Measurements from ENCODE around the gene HLTF.
"Not testable (repeated sequence)": the region's sequence is repeated elsewhere in the genome, so short reads cannot be mapped to it uniquely, and the experiment has no call there.

Gene HLTF, protein sequence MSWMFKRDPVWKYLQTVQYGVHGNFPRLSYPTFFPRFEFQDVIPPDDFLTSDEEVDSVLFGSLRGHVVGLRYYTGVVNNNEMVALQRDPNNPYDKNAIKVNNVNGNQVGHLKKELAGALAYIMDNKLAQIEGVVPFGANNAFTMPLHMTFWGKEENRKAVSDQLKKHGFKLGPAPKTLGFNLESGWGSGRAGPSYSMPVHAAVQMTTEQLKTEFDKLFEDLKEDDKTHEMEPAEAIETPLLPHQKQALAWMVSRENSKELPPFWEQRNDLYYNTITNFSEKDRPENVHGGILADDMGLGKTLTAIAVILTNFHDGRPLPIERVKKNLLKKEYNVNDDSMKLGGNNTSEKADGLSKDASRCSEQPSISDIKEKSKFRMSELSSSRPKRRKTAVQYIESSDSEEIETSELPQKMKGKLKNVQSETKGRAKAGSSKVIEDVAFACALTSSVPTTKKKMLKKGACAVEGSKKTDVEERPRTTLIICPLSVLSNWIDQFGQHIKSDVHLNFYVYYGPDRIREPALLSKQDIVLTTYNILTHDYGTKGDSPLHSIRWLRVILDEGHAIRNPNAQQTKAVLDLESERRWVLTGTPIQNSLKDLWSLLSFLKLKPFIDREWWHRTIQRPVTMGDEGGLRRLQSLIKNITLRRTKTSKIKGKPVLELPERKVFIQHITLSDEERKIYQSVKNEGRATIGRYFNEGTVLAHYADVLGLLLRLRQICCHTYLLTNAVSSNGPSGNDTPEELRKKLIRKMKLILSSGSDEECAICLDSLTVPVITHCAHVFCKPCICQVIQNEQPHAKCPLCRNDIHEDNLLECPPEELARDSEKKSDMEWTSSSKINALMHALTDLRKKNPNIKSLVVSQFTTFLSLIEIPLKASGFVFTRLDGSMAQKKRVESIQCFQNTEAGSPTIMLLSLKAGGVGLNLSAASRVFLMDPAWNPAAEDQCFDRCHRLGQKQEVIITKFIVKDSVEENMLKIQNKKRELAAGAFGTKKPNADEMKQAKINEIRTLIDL

DNA sequence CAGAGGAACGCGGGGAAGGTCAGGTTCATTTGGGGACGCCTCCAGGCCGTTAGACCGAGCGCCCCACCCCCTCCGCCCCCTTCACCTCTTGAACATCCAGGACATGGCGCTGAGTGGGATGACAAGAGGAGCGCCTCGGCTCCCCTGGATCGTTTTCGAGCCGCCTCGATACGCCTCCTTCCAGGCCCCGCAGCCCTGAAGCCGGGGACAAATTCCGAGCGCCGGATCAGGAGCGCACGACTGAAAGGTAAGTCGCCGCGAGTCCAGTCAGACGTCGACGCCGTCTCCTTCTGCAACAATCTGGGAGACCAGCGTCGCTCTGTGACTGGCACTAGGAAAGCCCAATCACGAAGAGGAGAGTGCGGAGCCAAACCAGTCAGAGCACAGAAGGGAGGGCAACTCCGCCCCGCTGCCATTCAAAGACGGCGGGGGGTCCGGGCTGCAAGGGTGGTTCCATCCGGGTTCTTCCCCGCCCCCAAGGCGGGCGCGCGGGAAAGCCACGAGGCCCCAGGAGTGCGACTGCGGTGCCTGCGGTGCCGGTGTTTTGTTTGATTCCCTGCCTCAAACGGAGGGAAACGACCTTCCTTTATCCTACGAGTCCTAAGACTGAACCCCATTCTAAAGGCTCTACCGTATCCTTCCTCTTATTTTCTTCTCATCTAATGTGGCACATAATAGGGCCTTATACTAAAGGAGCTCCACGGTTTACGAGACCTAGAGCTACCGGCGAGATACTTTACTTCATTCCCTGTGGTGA, at the start of gene HLTF:
HLTF (minus strand) TSS at position 302 of the 757 bp plus-strand sequence; CDS start at position 105, 197 bp downstream.
- peak; percentile 79 for DNase-seq

DNA sequence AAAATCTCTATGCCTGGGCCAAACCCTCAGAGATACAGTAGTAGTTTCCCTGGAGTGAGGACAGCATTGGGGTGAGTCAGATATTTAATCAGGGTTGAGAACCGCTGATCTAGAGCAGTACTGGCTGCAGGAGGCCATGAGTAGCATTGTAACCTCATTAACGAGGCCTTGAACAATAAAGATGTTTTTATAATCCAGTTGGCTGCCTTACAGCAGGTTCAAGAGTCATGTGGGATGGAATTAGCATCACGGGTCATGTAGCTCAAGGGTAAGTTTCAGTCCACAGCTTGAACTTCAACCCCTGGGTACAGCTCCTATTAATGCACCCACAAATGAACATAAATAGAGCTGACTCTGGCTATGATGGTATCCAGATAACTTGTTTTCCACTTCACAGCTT, 48.2 kb upstream of the HLTF start:
- no peak for DNase-seq

DNA sequence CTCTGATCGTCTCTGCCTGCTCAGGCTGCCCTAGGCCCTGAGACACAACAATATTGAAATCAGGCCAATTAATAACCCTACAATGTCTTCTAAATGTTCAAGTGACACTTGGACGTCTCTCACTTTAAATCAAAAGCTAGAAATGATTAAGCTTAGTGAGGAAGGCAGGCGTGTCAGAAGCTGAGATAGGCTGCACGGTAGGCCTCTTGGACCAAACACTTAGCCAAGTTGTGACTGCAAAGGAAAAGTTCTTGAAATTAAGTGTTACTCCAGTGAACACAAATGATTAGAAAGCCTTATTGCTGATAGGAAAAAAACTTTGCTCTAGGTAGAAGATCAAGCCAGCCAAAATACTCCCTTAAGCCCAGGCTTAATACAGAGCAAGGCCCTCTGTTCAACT, 45.3 kb upstream of the HLTF start:
- DNase-seq = no peak

DNA sequence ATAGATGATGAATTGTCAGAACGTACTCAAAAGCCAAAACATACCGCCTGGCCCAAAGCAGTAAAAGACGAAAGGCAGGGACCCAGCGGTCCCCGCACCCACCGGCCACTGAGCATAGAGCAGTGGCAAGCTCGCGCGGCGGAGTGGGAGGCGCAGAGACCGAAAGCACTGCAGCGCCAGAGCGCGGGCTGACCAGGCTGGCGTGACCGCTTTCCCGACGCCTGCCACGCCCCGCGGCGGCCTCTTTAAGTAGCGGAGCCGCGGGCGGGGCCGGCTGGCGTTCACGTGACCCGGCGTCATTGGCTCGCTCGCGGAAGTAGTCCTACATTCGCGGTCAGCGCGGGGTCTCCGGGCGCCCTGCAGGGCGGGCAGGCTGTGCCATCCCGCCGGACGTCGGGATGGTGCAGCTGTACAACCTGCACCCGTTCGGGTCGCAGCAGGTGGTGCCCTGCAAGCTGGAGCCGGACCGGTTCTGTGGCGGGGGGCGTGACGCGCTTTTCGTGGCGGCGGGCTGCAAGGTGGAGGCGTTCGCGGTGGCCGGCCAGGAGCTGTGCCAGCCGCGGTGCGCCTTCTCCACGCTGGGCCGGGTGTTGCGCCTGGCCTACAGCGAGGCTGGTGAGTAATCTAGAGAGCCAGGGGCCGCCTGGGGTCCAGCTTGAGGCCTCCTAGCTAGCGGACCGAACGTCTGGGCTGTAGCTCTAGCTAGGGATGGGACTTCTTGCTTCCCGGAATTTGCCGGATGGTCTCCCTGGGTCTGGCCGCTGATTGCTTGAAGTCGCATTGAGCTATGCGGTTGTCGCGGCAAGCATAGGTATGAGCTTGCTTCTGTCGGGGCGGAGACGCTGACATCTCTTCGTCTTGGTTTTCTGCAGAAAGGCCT, 43.2 kb upstream of the HLTF start, which contains the start of gene HPS3:
HPS3 (plus strand) TSS at position 313 of the 880 bp plus-strand sequence; CDS start at position 399, 86 bp downstream.
- DNase-seq = peak; percentile 92

DNA sequence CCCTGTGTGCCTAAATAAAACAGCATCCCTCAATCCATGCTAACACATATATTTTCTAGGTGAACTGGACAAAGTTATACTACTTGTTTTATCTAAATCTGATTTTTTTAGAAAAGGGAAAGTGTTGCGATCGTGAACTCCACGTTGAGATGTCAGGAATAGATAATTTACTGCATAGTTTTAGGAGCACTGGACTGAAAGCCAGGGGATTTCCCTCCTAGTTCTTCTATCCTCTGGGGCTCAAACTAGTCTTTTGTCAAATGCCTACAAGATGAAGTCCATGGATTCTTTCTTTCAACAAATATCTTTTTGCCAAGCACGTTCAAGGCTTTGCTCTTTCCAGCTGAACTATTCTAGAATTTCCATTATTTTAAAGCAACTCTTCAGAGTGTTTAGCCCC, 42.5 kb upstream of the HLTF start:
- DNase-seq = peak; percentile 10

DNA sequence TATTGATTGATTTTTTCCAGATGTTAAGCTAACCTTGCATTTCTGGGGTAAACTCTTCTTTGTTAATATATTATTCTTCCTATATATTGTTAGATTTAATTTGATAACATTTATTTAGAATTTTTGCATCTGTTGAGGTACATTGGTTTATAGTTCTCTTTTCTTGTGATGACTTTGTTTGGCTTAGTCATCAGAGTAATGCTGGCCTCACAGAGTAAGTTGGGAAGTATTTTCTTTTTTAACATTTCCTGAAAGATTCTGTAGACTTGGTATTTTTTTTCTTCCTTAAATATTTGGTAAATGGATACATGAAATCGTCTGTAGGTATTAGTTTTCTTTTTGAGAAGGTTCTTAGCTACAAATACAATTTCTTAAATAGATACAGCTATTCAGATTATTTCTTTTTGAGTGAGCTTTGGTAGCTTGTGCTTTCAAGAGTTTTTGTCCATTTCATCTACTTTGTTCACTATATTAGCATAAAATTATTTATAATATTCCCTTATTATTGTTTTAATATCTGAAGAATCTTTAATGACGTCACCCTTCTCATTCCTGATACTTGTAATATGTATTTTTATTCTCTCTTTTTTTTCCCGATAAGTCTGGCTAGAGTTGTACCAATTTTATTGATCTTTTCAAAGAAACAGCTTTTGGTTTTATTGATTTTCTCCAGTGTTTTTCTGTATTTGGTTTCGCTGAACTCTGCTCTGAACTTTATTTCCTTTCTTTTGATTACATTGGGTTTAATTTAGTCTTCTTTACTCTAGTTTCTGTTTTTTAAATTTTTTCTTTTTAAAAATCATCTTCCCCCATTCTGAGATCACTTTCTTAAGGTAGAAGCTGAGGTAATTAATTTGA, 36.6 kb upstream of the HLTF start:
- DNase-seq = no peak

DNA sequence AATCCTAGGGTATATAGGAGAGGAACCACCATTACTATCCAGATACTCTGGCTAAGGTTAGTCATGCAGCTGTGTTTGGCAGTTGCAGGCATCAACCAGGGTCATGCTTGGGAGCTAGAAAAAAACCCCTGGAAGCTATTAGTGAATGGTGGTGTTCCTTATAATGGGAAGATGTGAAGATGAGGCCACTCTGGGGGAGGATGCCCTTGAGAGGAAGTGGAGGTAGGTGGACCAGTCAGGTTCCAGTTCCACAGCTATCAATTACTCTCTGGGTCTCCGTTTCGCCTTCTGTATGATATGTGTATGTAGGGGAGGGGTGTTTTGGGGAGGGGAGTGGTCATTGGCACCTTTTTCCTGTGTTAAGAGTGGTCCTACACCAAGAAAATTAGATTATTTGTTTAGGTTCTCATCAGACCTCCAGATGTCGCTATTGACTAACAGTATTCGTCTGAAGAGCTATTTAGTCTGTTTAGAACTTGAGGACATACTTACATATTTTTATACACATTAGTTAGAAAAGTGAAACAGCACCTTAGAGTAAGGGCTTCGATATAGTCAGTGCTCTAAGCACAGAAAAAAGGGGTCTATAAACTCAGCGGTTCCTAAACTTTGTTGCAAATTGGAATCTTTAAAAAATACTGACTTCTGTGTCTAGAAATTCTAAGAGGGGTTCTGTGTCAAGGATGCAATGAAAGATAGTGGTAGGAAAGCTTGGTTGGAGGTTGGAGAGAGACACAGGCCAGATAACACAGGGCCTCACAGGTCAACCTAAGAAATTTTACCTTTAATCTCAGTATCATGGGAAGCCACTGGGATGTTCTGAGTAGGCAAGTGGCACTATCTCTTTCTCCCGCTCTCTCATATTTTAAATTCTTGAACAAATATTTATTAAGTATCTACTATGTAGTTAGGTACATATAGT, 34.0 kb upstream of the HLTF start:
- DNase-seq = peak; percentile 52

DNA sequence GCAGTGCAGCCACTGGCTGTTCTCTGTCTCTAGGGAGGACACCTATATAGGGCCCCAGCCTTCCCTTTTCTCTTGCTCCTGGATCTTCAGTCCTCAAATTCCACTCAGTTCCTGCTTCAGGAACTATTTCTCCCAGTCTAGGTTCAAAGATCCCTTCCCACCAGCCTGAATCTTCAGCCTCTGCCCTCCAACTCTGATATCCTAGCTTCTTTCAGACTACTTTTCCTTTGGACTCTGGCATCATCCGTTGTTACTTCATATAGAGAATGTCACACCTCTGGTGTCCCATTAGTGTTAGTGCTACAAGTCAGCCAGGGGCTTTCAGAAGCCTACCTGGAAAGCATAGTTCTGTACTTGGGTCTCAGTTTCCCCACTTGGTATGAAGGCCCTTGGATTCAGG, 33.1 kb upstream of the HLTF start:
- DNase-seq = no peak

DNA sequence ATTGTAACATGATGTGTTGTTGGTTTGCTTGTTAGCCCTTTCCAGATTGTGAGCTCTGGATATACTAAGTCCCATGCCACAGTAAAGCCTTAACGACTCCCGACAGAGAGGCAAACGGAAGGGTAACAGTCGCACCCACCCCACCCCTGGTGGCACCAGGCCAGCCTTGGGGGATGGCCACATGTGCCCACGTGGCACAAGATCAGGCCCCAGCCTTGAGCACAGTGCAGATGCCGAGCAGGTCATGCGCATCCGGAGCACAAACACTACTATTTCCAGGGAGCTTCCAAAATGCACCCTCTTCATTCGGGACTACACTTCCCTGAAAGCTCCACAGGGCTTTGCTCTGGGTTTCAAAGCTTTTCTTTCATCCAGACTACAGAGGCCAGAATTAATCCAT, 32.4 kb upstream of the HLTF start:
- DNase-seq = no peak

DNA sequence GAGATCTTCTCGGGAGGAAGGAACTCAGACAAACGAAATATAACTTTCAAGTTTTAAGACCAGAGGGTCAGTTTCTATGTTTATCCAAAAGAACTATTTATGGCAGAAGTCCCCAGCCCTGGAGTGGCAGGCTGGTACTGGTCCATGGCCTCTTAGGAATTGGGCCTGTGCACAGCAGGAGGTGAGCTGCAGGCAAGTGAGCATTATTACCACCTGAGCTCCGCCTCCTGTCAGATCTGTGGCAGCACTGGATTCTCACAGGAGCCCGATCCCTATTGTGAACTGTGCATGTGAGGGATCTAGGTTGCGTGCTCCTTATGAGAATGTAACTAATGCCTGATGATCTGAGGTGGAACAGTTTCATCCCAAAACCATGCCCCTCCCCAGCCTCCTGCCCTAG, 28.8 kb upstream of the HLTF start:
- DNase-seq = no peak

DNA sequence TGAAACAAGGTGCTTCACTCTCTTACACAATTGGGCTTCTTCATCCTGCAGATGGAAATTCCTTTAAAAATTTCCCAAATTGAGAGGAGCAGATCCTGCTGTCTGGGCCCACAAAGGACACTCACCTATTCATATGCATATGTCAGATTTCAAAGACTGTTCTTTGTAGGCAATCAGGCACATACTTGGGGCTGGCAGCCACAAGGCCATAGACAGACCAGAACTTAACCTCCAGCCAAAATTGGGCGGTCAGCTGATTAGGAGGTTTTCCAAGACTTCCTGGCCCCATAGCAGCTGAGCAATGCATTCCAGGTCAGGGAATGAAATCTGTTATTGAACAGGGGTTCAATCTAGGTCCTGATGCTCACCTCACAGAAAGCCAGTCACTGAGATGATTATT, 28.1 kb upstream of the HLTF start:
- no peak for DNase-seq

DNA sequence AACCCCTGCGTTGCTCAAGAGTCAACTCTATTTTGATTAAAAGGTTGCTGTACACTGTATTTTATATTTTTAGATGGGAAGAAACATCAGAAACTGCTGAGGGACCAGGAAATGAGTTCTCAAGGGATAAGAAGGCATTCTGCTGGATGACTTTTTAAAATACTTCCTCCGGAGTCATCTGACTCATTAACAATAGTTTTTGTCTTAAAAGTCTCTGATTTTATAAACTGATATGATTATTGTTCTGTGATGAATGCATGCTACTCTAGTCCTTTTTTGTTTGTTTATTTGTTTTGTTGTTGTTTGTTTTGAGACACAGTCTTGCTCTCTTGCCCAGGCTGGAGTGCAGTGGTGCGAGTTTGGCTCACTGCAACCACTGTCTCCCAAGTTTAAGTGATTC, 18.2 kb upstream of the HLTF start:
- no peak for DNase-seq

DNA sequence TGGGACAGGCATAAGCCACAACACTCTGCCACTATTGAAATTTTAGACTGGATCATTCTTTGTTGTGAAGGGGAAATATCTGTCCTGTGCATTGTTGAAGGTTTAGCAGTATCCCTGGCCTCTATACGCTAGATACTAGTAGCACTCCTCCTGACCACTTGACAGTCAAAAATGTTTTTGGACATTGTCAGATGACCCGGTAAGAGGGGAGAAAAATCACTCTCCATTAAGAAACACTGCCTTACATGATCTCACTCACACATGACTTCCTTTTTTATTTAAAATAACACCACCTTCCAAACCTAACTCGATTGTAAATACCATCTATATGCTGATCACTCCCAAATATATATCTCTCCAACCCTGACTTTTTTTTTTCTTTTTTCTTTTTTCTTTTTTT, 15.3 kb upstream of the HLTF start:
- no peak for DNase-seq

DNA sequence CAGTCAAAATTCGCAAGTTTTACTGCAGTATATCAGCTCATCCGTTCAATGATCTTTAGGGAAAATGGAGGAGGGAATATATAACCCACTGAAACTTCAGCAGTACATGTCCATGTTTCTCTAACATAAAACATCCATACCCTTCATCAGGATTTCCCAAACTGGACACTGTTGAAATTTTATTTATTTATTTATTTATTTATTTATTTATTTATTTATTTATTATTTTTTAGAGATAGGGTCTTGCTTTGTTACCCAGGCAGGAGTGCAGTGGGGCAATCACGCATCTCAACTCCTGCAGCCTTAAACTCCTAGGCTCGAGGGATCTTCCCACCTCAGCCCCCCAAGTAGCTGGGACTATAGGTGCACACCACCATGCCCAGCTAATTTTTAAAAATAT, 14.8 kb upstream of the HLTF start:
- DNase-seq = no peak

DNA sequence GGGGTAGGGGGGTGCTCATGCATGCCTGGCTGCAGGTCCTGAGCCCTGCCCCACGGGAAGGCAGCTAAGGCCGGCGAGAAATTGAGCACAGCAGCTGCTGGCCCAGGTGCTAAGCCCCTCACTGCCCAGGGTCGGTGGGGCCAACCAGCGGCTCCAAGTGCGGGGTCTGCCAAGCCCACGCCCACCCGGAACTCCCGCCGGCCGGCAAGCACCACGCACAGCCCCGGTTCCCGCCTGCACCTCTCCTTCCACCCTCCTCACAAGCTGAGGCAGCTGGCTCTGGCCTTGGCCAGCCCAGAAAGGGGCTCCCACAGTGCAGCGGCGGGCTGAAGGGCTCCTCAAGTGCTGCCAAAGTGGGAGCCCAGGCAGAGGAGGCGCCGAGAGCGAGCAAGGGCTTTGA, 11.7 kb upstream of the HLTF start:
- not testable (repeated sequence) for DNase-seq

DNA sequence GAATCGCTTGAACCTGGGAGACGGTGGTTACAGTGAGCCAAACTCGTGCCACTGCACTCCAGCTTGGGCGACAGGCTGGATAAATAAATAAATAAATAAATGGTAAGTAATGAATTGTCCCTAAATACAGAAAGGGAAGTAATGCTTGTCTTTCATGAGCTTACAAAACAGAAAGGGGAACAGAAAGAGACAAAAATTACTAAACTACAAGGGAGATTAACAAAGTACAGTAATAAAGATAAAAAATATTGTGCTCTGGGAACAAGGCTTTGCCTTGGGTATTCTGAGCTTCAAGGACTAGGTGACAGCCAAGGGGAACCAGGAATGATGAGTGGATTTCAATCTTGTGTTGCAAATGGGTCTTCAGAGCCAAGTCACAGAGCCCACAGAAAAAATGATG, 9.2 kb upstream of the HLTF start:
- no peak for DNase-seq

DNA sequence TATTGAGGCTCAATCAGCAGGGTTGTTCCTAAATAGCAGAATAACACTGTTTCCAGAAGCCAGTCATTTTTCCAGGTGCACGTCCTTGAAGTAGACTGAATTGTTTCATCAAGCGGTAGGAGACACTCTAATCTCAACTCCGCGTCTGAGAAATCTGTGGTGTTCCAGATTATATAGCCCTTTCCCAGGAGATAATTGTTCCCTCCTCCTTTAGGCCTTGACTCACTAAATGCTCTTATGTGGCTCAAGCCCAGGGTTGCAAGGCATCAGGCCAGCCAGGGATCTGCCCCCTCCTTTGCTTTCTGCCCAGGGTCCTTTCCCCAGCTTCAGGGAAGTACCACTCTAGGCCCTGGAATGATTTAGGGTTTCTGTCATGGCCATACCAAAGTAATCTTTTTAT, 5.7 kb upstream of the HLTF start:
- DNase-seq = no peak

DNA sequence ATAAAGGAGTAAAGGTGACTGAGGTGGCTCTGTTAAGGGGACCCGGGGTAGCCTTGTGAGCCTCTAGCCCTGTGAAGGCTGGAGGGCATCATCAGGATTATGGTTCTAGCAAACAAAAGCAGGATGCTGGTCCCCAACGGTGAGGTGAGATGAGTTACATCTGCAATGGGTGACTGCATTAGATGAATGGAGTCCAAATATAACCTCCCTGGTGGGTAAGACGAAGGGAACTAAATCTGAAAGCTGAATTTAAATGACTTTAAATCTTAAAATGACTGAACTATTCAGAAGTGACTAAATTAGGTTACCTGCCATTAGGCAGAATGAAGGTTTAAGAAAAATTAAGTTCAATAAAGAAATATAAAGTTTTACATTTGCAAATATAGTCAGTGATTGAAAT, 4.6 kb upstream of the HLTF start:
- peak; percentile 2 for DNase-seq

DNA sequence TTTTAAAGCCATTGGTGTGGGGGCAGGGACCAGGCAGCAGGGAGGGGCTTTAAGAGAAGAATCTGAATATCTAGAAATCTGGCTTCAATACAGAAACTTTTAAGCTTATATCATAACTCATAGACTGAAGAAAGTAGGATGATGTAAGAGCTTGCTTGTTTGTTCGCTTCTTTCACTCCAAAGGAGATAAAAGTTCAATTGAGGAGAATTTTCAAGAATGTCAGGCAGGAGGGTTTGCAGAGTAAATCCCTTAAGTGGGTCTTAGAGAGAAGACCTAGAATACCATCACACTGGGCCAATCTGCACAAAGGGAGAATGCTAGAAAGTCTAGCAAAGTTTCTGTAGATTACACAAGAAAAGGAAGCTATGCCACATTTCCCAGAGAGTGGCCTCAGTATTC, 4.1 kb upstream of the HLTF start:
- no peak for DNase-seq

DNA sequence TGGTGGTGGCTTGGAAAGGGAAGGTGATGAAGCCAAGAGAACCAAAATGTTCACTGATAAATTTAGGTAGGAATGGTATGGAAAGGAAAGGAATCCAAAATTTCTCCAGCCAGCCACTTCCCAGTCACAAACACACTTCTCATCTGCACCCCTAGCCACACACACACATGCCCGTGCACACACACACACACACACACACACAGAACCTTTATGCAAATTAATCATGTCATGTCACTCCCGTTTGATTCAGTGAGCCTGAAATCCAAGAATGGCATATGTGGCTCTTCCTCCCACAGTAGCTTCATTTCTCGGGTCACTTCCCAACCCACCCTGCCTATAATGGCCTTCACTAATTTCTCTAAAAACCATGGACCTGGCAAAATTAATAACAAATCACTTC, 3.1 kb upstream of the HLTF start:
- DNase-seq = no peak

Data from NCI-H69 (cell line).